Testis (tissue), 3 donors: ENCODE data around the gene NDUFAF3. TPM values are rescaled to one million over a fixed set of nuclear protein-coding genes. Genes with fewer than 3 reads are reported as not detected.

Experiments used
- DNase-seq: peaks from one replicate; pipeline ENCODE4 v3.0.0-alpha.2; 2019
- H3K27ac ChIP-seq, 2 donors: fragments of 200-600 bp; sonication (generic); one replicate each; pipeline ENCODE4 v1.5.1; 2019
- H3K27me3 ChIP-seq: fragments of 200-600 bp; sonication (generic); one replicate; pipeline ENCODE4 v1.5.1; 2019
- H3K36me3 ChIP-seq: fragments of 200-600 bp; sonication (generic); one replicate; pipeline ENCODE4 v1.5.1; 2017; ENCODE audit warnings: low read depth; ENCODE audit errors: missing control alignments
- H3K4me1 ChIP-seq: fragments of 200-600 bp; sonication (generic); one replicate; pipeline ENCODE4 v1.5.1; 2019
- H3K4me3 ChIP-seq, 2 donors: fragments of 200-600 bp; sonication (generic); one replicate each; pipeline ENCODE4 v1.5.1; 2017 to 2019
- H3K9me3 ChIP-seq: fragments of 200-600 bp; sonication (generic); one replicate; pipeline ENCODE4 v1.5.1; 2017
- POLR2A ChIP-seq: fragments of 450-650 bp; IDR thresholded peaks from one replicate; pipeline ENCODE4 v1.6.1; 2017; ENCODE audit warnings: antibody characterized with exemption, mild to moderate bottlenecking, moderate library complexity
- WGBS, 2 donors: methylation state at CpG; one replicate each; pipeline ENCODE4 v1.1.5; 2018; 5-methylcytosine and 5-hydroxymethylcytosine counted together
- intact Hi-C: fragments of 100-400 bp; cut with DNase I; formaldehyde crosslinking; loops from one replicate; pipeline ENCODE4 v1.15.1; 2023; ENCODE audit warnings: low total_unique reads
- polyA plus RNA-seq: library from polyadenylated mRNA; stranded (reverse); fragments of 350-450 nt; fragmentation: Illumina TruSeq; extraction: RNeasy Lipid Tissue Mini Kit (QIAGEN cat#74804); gene quantifications from one replicate; pipeline ENCODE4 v1.2.3, GENCODE V29; 2014; ENCODE audit warnings: low read depth, low replicate concordance; ENCODE audit not compliant: insufficient read depth
- total RNA-seq, 2 donors: library from RNA; depleted of rRNA; stranded (reverse); fragments of >200 nt; gene quantifications; one replicate each; pipeline ENCODE4 v1.2.3, GENCODE V29; 2016
- TF ChIP-seq, protein P1 (sequence below), 3 experiments: fragments of 450-650 bp in 2 of 3; fragments of 200-600 bp in 1 of 3; sonication (generic) in 1 of 3; IDR thresholded peaks; one replicate each; pipeline ENCODE4 v1.5.1; 2016 to 2019; ENCODE audit warnings: antibody characterized with exemption in 3 of 3, mild to moderate bottlenecking in 2 of 3, moderate library complexity in 1 of 3

NDUFAF3 gene
- total and polyA plus RNA-seq, 3 donors from 2014 or later = 324 to 544 (median 416) TPM

DNA sequence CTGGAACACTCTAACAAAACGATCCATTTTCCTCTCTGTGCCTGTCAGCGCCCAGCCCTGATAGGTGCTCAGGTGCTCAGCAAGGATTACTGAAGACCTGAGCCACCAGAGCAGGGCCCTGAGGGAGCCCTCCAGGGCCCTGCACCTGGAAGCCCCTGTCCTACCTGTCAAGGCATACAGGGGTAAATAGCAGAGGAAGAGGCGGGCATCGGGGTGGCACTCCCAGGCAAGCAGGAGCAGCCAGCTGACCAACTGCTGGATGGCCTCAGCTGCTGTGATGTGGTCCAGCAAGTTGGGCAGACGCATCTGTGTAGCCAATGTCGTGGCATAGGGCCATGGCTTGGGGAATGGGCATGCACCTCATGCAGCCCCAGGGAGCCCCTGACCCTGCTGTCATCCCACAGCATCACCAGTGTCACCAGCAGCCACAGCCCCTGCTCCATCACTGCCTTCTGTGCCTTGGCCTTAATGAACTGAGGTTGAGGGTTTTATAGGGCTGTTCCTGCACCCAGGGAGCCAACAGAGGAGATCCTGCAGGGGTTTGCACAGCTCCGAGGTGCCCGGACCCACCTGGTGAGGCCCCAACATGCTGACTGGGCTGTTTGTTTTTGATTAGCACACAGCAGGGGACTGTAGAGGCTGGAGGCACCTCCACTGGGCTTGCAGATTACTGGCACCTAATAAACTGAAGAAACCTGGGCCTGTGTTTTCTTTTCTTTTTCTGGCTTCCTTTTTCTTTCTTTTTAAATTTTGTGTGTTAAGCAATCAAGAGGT is 22.6 kb upstream of the NDUFAF3 start:
- intact Hi-C loops = no loop called here
- DNase-seq = no peak
- TF ChIP-seq POLR2A = no peak
- TF ChIP-seq, protein P1, sequence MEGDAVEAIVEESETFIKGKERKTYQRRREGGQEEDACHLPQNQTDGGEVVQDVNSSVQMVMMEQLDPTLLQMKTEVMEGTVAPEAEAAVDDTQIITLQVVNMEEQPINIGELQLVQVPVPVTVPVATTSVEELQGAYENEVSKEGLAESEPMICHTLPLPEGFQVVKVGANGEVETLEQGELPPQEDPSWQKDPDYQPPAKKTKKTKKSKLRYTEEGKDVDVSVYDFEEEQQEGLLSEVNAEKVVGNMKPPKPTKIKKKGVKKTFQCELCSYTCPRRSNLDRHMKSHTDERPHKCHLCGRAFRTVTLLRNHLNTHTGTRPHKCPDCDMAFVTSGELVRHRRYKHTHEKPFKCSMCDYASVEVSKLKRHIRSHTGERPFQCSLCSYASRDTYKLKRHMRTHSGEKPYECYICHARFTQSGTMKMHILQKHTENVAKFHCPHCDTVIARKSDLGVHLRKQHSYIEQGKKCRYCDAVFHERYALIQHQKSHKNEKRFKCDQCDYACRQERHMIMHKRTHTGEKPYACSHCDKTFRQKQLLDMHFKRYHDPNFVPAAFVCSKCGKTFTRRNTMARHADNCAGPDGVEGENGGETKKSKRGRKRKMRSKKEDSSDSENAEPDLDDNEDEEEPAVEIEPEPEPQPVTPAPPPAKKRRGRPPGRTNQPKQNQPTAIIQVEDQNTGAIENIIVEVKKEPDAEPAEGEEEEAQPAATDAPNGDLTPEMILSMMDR (IDR thresholded peaks at IDR 0.05) = no peak
- no peaks in the 10 kb centered on the region for H3K27me3 ChIP-seq
- 86 to 93% methylated on average over 8 of the region's 8 CpGs for WGBS, 2 donors
- no peak overlapping the region for H3K27ac ChIP-seq
- no peak overlapping the region for H3K4me3 ChIP-seq
- no peaks in the 10 kb centered on the region for H3K9me3 ChIP-seq
- H3K4me1 ChIP-seq = no peaks in the 10 kb centered on the region
- H3K36me3 ChIP-seq = no peaks in the 10 kb centered on the region

DNA sequence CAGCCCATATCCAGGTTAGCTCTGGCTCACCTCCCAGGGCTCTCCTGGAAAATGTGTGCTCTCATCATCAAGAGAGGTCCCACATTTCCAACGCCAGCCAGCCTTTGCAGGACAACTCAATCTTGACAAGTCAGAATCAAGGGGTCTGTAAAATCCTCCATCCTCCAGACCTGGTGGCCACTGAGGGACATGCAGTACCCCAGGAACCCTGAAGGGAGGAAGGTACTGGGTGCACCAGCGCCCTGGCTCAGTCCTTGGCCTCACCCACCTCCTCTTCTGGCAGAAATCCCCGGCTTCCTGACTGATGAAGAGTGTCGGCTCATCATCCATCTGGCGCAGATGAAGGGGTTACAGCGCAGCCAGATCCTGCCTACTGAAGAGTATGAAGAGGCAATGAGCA is 20.8 kb upstream of the NDUFAF3 start:
- H3K4me1 ChIP-seq = peaks cover 2% of the 10 kb centered on the region
- no peaks in the 10 kb centered on the region for H3K27me3 ChIP-seq
- DNase-seq = no peak
- TF ChIP-seq, protein P1 (IDR thresholded peaks at IDR 0.05) = no peak
- TF ChIP-seq POLR2A = no peak
- H3K36me3 ChIP-seq = no peaks in the 10 kb centered on the region
- WGBS, 2 donors = 90 to 92% methylated on average over 2 to 6 of the region's 6 CpGs
- no peak overlapping the region for H3K27ac ChIP-seq
- no peaks in the 10 kb centered on the region for H3K9me3 ChIP-seq
- intact Hi-C loops = no loop called here
- no peak overlapping the region for H3K4me3 ChIP-seq

DNA sequence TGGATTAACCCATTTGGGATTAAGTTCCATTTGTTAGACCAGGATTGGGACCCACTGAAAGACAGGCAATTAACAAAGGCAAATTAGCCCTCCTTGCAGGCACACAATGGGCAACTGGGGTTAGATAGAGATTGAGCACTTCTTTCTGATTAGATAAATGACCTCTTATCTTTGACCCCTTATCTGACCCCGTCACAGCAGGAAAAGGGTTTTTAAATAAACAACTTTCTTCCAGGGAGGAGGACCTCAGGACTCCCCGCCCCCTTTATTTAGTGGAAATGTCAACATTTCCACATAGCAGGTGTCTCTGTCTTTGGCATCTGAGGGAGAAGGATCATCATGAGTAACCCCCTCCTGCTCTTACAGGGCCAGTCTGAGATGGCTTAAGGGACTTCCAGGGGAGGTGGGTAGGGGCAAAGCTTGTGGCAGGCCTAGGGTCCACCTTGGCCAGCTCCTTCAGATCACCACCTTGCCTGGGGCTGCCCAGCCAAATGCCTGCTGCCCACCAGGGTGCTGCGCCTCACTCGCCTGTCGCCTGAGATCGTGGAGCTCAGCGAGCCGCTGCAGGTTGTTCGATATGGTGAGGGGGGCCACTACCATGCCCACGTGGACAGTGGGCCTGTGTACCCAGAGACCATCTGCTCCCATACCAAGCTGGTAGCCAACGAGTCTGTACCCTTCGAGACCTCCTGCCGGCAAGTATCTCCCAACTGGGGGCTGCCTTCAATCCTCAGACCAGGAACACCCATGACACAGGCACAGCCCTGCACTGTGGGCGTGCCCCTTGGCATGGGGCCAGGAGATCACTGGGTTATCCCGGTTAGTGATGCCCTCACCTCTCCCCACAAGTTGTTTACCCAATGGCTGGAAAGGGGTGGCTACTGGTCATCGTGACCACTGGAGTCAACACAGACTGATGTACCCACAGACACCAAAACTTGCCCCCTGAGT is 17.3 kb upstream of the NDUFAF3 start:
- DNase-seq = no peak
- intact Hi-C loops = no loop called here
- Histone ChIP-seq H3K27ac (no peak overlapping the region), H3K4me3 (no peak overlapping the region), H3K9me3 (no peaks in the 10 kb centered on the region), H3K27me3 (no peaks in the 10 kb centered on the region), H3K36me3 (no peaks in the 10 kb centered on the region), H3K4me1 (peaks cover 17% of the 10 kb centered on the region)
- 90 to 94% methylated on average over 16 of the region's 16 CpGs for WGBS, 2 donors
- TF ChIP-seq, protein P1 (IDR thresholded peaks at IDR 0.05) = no peak

DNA sequence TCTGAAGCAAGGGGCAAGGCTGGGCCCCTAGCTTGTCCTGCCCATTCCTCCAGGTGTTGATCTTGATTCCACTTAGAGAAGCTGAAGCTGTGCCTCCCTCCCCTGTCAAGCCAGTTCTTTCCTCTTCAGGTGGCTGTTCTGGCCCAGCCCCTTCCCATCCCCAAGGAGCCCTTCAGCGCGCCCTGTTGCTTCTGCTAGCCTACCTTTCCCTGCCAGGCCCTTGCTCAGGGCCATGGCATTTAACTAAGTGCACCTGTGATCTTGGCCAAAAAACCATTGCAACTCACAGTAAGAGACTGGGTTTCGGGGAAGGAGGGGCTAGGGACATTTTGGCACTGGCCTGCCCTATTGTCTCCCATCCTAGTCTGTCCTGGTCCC is 16.6 kb upstream of the NDUFAF3 start:
- 97 to 100% methylated on average over 3 of the region's 3 CpGs for WGBS, 2 donors
- no peak overlapping the region for H3K4me3 ChIP-seq
- no peaks in the 10 kb centered on the region for H3K27me3 ChIP-seq
- no peak overlapping the region for H3K27ac ChIP-seq
- no peaks in the 10 kb centered on the region for H3K9me3 ChIP-seq
- no peak for DNase-seq
- H3K36me3 ChIP-seq = no peaks in the 10 kb centered on the region
- intact Hi-C loops = no loop called here
- H3K4me1 ChIP-seq = peaks cover 17% of the 10 kb centered on the region
- no peak for TF ChIP-seq POLR2A
- TF ChIP-seq, protein P1 (IDR thresholded peaks at IDR 0.05) = no peak
